NCI-H146 treated with DMSO at 0.1 percent for 48 hours (cell line): ENCODE measurements around the gene SH3BP5.

Experiments used
- DNase-seq: peaks from one replicate; lab custom pipeline; 2025; ENCODE audit not compliant: unreplicated experiment; lab: John Stamatoyannopoulos, UW

SH3BP5 gene

DNA sequence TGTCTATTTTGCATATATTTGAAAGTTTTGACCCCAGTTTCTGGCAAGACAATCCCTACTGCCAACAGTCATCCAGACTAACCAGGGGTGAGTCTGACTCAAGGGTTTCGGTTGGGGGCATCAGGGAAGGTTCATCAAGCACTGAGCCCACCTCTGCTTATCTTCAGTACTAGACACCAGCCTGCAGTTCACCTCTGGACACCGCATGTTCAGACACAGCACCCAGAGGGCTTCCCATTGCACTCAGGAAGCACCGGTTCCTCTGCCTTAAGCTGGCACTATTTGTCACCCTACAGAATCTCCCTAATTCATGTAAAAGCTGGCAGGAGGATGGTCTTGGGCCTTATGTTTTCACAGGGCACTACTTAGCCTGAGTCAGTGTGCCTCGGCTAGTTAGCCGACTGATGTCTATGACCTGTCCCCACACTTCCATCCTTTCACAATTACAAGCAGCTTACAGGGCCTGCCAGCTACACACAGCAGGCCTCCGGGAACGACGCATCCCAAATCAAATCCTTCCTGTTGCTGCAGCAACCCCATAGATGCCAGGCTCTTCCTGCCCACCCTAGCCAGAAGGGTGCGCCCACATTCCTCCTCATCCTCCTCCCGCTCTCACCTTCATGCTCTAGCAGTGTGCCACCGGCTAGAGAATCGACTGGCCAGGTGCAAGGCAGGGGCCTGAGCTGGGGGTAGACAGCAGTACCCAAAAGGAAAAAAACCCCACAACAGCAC lies 52.5 kb downstream of the SH3BP5 start:
- no peak for DNase-seq

DNA sequence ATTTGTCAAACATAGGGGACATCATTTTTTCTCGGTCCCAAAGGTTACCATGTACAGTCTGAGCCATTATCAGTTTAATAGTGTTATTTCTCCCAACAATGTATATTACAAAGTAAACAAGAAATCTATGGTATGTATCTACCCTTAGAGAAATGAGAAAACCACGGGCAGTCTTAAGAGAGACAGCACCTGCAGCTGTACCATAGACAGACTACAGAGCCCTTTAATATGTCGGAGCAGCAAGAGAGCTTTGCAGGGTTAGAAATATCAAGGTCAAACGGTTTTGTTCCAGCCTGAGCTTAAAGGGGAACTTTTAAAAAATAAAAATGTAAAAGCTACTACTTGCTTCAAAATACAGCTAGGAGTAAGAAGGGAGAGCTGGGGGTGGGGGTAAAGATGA lies 53.2 kb downstream of the SH3BP5 start:
- DNase-seq: no peak

DNA sequence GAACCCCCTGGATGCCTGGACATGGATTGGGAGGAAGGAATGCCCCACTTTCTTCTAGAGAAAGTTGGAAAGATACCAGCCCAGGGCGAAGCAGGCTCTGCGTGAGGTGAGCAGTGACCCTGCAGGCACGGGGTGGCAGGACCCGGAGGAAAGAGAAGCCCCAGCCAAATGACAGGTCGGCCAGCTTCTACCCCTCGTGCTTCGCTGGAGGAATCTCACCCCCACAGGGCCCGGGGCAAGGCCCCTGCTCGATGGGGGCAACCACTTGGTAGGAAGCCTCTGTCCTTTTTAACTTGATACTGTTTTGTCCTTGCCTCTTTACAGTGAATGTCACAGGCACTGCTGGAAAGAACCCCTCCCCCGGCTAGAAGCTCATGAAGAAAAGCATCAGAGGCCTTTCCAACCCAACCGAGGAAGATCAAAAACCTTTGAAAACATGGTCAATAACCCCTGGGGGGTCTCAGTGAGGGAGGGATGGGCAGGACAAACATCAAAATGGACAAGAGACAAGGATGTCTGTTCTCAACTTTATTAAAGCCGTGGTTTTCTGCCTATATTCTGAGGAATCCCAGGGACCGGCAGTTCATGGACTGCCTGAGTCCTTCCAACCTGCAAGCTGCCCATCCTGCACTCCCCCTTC lies 54.4 kb downstream of the SH3BP5 start:
- DNase-seq: no peak

DNA sequence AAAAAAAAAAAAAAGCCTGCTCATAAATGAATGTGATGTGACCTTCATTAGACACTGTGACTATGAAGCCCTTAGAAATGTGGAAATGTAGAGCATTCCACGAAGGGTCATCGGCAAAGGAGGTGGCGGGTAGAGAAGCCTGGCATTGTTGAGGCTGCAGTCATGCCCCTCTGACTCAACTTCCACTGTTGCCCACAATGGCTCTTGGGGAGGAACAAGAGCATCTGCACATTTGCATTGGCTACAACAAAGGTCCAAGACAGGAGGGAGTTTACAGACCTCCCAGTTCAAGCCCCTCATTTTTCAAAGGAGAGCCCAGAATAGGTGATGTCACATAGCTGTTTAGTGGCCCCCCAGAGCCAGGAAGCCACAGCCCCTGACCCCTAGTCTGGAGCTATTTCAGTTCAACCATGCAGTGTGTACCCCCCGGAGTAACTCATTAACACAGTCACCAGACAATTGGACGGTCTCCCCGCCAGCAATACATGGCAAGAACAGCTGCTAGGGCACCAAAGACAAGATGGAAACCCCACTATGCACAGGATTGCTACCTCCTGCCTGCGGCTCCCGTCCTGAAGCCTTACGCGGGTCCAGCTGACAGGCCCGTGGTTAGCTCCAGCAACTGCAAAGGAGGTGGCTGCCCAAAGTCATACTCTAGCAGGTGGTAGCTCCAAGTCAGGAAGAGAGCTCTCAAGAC lies 56.2 kb downstream of the SH3BP5 start:
- no peak for DNase-seq

DNA sequence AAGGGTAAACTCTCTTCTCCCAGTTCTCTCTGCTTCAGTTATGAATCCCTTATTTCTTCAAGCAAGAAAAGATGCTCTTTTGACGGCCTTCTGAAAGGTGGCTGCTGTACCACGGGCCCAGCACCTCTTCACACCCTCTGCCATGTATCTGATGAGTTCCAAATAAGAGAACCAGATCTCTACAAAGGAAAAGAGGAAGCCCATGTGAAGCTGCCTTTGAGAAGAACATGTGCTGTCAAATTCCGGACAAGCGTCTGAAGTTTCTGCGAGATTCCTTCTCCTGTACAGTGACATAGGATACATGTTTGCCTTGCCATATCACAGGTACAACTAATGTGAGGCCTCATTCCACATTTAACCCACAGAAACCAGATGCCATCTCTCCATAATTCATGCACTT lies 59.2 kb downstream of the SH3BP5 start:
- no peak for DNase-seq

DNA sequence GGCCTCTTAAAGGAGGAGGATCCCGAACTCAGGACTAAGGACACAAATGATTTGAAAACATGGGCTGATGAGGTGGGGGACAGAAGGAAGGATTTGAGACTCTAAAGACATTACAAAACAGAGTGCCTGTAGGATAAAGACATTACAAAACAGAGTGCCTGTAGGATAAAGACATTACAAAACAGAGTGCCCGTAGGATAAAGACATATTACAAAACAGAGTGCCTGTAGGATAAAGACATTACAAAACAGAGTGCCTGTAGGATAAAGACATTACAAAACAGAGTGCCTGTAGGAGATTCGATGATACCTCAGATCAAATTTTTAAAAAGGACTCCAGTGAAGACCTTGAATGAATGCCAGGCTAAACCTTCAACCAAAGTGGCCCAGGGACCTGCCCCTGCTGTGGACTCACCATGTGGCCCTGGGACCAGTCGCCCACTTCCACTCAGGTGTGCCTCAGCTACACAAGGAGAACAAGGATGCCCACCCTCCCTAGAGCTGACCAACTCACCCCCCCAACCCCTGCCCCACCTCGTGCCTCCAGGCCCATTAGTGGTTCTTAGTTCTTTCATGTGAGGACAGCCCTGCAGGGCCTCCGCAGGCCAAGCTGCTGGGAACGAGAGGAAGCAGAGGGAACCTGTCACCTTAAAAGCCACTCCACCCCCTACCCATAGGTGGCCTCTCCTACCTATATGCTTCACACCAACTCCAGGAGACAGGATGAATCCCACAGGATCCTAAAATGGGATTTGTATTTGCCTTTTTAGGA lies 59.8 kb downstream of the SH3BP5 start:
- no peak for DNase-seq

DNA sequence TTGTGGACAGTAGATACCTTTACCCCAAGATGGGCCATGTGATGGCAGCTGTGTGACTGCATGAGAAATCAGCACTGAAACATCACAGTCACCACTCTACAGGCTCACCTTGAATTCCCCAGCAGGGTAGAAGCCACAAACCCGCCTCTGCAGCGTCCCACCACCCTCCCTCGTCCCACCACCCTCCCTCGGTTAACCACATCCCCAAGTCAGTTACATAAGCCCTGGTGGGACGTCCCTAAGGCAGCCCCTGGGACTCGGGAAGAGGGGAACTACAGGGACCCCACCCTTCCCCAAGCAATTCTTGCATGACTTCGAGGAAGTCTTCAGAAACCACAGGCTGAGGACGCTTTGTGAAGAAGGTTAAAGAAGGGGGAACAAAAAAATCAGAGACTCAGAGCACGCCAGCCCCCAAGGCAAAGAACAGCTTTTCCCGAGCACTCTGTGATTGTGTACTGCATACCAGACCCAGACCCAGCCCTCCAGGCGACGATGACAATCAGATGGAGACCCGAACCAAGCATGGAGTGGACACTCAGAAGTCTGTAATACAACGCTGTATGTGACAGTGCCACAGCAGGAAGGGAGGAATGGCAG lies 60.5 kb downstream of the SH3BP5 start:
- no peak for DNase-seq

DNA sequence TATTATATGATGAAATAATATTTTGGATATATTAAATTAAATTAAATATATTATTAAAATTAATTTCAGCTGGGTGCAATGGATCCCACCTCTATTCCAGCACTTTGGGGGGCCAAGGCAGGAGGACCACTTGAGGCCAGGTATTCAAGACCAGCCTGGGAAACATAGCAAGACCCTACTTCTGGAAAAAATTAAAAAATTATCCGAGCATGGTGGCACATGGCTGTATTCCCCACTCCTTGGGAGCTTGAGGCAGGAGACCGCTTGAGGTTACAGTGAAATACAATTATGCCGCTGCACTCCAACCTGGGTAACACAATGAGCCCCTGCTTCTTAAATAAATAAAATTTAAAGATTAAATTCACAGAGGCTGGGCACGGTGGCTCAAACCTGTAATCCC lies 61.4 kb downstream of the SH3BP5 start:
- no peak for DNase-seq

DNA sequence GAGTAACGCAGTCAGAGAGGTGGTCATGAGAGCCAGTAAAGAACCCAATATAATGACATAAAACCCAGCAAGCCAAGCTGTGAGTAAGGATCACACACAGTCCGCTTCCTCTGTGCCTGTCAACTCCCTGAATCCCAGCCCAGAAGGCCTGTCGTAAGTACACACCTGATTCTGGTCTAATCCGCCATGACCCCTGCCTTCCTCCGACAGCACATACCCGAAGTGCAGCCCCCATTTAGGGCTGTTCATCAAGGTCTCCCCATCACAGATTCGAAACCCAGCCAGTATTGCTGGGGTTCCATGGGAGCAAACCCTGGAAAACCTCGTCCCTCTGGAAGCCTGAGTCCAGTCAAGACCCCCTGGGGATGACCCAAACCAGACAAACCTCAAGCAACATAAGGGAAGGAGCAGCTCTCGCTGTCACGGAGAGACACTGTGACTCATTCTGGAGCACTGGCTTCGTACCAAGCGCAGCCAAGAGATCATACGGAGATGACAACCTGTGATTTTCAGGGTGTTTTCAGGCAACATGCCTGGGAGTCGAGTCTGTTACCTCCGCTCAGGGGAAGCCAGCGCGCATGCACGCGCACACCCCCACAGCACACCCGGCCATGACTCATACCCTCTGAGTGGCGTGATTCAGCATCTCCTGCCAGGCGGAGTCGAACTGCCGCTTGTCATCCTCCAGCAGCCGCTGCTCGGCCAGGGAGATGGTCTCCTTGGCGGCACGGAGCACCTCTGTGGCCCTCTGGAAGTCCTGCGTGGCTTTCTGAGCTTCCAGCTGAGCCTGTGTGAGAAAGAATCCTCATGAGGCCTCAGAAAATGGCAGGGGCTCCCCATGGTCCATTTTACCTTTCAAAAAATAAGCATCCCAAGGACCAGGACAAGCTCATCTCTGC lies 63.0 kb downstream of the SH3BP5 start:
- DNase-seq: no peak

DNA sequence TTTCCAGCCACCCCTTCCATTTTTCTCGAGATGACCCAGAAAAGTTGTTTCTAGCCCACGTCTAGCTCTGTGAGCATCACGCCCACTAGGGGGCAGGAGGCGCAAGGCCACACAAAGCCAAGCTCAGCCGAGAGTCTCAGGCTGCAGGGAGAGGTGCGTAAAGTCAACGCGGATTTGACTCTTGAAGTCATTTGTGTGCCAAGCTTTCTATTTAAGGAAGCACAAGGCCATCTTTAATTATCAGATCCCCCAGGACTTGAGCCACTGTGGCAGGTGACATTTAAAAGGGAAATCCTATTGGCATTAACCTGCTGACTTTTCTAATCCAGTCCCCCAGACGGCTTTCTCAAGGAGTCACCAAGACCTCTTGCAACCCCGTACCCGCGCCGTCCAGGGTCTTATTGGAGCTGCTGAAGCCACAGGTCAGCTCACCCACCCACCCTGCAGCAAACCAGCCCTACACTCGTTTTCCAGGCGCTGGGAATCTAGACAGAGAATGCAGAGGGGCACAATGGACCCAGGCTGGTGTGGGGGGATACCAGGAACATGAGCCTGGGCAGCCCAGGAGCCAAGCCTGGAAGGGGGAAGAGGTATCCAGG lies 64.3 kb downstream of the SH3BP5 start:
- peak; percentile 12 for DNase-seq

DNA sequence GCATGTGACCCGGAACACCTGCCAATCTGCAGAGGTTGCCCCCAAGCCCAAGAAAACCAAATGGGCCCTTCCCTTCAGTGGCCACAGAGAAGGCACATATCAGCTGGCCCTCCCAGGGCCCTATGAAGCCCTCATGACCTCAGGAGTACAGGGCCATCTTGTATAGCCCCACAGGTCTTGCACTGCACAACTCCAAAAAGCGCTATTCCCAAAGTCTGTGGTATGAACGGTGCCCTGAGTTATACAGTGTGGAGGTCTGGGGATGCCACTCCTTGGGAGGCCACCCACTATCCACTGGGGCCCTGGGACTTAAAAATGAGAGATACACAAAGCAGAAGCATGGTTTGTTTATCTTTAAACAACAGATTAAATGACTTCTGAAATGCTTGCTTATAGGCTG lies 64.9 kb downstream of the SH3BP5 start:
- DNase-seq: no peak

DNA sequence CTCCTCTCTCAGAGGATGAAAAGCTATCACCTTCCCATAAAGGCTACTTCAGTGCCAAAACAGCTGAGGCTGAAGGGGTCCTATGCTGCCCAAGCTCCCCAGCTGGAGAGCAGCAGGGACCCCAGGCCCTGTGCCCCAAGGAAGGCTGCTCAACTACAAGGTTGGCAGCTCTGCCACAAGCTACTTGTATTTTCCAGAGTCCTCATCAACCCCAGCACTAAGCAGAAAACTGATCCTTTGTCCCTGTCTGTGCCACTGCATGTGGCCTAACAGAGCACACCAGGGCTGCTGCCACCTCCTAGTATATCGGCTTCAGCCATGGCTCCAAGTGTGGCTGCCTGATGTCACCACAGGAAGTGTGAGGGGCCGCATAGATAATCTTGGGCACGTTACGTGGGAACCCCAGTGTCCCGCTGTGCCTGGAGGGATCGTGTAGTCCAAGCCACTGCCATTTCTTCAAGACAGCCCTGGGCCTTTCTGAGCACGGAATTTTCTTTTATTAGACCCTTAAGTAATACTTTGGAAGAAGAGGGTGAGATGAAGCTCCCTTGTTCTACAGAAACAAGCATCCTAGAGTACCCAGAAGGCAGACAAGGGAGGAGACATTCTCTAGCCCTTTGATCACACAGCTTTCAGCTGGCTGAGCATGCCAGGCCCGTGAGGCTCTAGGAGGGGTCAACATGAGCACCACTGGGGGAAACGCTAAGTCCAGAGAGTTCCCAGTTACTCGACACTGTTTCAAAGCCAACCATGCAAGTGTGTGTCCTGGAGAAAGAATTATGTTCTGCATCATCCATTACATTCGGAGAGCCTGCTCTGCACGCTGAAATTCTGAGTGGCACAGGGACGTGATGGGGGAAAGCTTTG lies 65.6 kb downstream of the SH3BP5 start:
- no peak for DNase-seq

DNA sequence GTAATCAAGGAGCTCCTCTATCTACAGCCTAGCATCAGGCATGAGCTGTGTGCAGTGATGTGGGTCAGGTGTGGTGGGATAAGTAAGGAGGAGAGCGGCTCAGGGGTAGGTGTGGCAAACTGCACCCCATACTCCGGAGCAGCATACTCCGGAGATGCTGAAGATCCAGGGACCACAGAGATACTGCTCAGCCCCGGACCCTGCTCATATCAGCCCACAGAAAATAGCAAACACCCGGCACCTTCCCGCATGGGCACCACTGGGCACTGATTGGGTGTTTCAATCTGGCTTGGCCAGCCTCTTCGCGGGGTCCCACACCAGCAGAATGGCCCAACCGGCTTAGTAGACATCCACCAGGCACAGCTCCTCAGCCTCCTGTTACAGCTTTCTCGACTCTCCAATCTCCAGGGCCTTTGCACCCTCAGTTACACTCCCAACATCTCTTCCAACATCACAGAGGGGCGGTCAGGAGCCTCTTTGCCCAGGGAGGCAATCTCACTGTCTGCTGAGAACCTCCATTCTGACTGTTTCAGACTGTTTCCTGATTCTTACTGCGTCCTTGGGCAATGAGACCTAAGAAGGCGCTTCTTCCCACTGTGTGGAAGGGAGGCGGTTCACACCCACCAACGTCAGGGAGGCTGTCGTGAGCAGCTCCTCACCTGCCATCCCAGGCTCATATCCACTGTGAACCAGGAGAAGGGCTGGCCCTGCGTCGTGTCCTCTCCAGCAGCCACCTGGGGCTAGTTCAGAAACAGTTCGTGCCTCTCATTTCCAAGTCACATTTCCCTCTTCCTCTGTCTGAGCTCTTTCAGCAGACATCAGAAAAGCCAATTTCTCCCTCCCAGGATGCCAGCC lies 66.5 kb downstream of the SH3BP5 start:
- no peak for DNase-seq

DNA sequence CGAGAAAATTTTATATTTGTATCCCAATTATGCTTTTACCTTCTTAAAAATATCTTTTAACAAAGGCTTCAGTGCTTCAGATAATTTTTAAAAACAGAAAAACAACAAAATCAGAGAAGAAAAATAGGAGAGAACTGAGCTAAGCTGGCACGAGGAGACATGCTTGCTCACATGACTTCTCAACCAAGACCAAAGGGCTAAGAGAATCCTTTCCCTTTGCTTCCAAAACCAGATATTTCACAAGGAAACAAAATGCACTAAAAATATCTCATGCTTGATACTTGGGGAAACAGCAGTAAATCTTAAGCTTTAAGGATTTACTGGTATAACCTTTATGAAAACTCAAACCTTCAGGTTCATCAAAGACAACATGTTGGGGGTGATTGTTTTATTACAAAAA lies 67.9 kb downstream of the SH3BP5 start:
- DNase-seq: no peak

DNA sequence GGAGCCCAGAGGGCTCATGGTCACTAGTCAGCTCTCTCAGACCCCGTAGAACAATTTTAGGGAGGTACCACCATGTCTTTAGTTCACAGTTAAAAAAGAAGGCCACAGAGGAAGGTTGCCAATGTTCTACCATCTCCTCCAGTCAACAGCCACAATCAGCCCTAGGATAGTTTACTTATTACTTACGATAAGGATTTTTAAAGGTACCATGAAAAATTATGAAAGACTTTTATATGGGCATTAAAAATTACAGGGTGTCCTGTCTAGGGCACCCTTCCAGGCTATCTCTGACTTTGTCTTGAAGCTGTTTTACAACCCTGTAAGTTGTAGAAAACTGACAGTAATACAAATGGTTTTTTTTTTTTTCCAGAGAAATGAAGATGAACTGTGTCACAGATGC lies 68.5 kb downstream of the SH3BP5 start:
- DNase-seq: no peak

DNA sequence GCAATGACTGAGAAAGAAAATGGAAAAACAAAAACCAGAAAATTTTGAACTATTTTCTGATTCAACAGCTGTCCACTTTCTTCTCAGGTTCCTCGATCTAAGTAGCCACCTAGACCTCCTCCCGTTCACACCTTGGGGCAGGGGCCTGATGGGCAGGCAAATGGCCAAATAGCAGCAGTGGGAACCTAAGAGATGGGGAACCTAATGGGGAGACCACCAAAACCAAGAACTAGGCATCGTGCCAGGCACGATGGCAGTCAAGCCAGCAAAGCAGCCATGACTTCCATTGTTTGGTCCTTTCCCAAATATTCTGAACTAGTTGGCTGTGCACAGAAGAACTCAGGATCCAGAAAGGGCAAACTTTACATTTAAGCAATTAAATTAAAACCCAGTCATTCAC lies 69.3 kb downstream of the SH3BP5 start:
- DNase-seq: no peak

DNA sequence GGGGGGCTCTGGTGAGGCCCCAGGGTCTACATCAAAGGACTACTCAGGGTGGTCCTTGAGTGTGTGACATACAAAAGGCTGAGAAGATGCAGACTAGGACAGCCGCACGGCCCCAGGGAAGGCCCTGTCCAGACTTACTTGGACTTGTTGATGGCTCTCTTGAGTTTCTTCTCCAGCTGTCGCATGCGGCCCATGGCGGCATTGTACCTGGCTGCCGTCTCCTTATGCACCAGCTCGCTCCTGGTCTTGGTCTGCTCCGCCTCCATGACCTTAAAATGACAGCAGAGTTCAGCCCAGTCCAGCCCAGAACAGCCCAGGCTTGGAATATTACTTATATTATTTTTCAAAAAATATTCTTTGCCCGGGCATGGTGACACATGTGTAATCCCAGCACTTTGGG lies 70.4 kb downstream of the SH3BP5 start:
- DNase-seq: no peak

DNA sequence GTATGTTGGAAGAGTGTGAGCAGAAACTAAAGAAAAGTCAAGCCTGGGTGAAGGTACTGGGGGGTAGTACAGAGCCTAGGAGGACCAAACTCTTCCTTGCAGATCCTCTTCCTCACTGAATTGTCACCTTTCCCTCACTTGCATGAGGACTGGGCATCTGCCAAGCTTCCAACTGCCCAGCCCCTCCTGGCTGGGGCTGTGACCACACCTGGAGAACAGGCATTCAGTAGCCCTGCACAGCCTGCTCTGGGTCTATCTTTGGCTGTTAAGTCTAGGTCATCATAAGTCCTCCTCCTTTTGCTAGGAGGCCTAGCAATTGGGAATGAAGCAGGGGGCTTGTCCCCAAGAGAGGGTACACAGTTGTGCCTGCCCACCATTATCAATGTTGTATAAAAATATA lies 71.1 kb downstream of the SH3BP5 start:
- DNase-seq: no peak
